Smooth muscle cell (in vitro differentiated cells): ENCODE results near the gene VPS16. TPM values are rescaled to one million over a fixed set of nuclear protein-coding genes. Genes with fewer than 3 reads are reported as not detected.

Experiments
- DNase-seq: peaks from one replicate; lab custom pipeline; 2025; ENCODE audit not compliant: unreplicated experiment; lab: John Stamatoyannopoulos, UW
- H2AFZ ChIP-seq: fragments of 200-600 bp; sonication (generic); 2 replicates; pipeline ENCODE4 v1.6.0; 2016; ENCODE audit warnings: antibody characterized with exemption, low read depth, mild to moderate bottlenecking
- H3F3A ChIP-seq: fragments of 200-600 bp; sonication (generic); 2 replicates; pipeline ENCODE4 v1.6.0; 2017; ENCODE audit warnings: antibody characterized with exemption, low read depth
- H3K27ac ChIP-seq: fragments of 200-600 bp; sonication (generic); 2 replicates; pipeline ENCODE4 v1.5.1; 2016; ENCODE audit warnings: low read depth, mild to moderate bottlenecking
- H3K27me3 ChIP-seq: fragments of 200-600 bp; sonication (generic); 2 replicates; pipeline ENCODE4 v1.6.1; 2016; ENCODE audit warnings: low read depth, mild to moderate bottlenecking
- H3K36me3 ChIP-seq: fragments of 200-600 bp; sonication (generic); 2 replicates; pipeline ENCODE4 v1.5.1; 2016; ENCODE audit warnings: low read depth
- H3K4me1 ChIP-seq: fragments of 200-600 bp; sonication (generic); 2 replicates; pipeline ENCODE4 v1.5.1; 2016; ENCODE audit warnings: low read depth
- H3K4me2 ChIP-seq: fragments of 200-600 bp; sonication (generic); 2 replicates; pipeline ENCODE4 v1.6.0; 2016; ENCODE audit warnings: mild to moderate bottlenecking
- H3K4me3 ChIP-seq: fragments of 200-600 bp; sonication (generic); 2 replicates; pipeline ENCODE4 v1.5.1; 2016; ENCODE audit warnings: mild to moderate bottlenecking
- H3K79me2 ChIP-seq: fragments of 200-600 bp; sonication (generic); 2 replicates; pipeline ENCODE4 v1.6.0; 2016; ENCODE audit warnings: low read depth, mild to moderate bottlenecking
- H3K9ac ChIP-seq: fragments of 200-600 bp; sonication (generic); 2 replicates; pipeline ENCODE4 v1.6.0; 2016; ENCODE audit warnings: low read depth
- H3K9me3 ChIP-seq: fragments of 200-600 bp; sonication (generic); replicated peaks from 2 replicates; pipeline ENCODE4 v1.5.1; 2016; ENCODE audit warnings: low read depth
- H4K20me1 ChIP-seq: fragments of 200-600 bp; sonication (generic); 2 replicates; pipeline ENCODE4 v1.6.0; 2016; ENCODE audit warnings: low read depth
- WGBS: methylation state at CpG from one replicate; pipeline ENCODE4 v1.1.7; 2016; ENCODE audit warnings: low lambda C conversion rate; 5-methylcytosine and 5-hydroxymethylcytosine counted together
- polyA plus RNA-seq: library from polyadenylated mRNA; unstranded; fragments of >200 nt; fragmentation: Nextera tagmentation; extraction: Ambion mirVana; gene quantifications from 2 replicates; pipeline ENCODE4 v1.2.1, GENCODE V29; 2016
- total RNA-seq: library from RNA; depleted of rRNA; stranded (reverse); fragments of >200 nt; gene quantifications from 2 replicates; pipeline ENCODE4 v1.2.3, GENCODE V29; 2014
- TF ChIP-seq, protein P1 (sequence below): fragments of 200-600 bp; sonication (generic); IDR thresholded peaks from 2 replicates; pipeline ENCODE4 v1.5.1; 2017; ENCODE audit warnings: borderline replicate concordance, mild to moderate bottlenecking, antibody characterized with exemption; ENCODE audit not compliant: insufficient read depth, poor library complexity, severe bottlenecking

VPS16 gene
- total and polyA plus RNA-seq, 2 experiments from 2014 or later = 26.3 to 36.9 TPM

DNA sequence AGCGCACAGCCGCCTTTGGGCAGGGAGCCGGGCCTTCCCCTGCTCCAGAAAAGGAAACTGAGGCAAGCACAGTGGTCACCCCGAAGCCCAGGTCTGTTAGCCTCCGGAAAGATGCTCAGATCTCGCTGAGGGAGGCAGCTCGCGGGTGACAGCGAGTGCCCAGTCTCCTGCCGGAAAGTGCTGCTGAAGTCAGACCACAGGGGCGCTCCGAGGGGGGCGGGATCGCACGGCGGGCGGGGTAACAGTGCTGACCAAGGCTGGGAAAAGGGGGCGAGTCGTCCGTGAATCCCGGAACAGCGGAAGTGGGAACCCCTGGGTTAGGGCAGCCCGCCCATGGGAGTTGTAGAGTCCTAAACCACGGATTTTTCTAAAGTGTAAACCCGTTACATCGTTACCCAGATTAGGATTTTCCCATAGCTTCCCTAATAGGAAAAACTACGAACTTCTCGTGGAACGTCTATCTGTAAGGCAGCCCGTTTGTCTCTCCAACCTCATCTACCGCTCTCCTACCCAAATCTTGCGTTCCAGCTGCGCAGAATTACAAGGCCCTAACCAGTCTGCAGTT, 504 bp downstream of the VPS16 start:
- Histone ChIP-seq H3F3A (peaks cover 3% of the 10 kb centered on the region), H3K4me3 (peak overlapping the region; percentile 98), H3K79me2 (peaks cover 15% of the 10 kb centered on the region), H3K9me3 (no peaks in the 10 kb centered on the region), H3K36me3 (no peaks in the 10 kb centered on the region), H2AFZ (peak overlapping the region; percentile 100), H3K4me1 (peaks cover 9% of the 10 kb centered on the region), H3K27me3 (no peaks in the 10 kb centered on the region), H3K4me2 (peak overlapping the region; percentile 99), H4K20me1 (no peaks in the 10 kb centered on the region), H3K9ac (peak overlapping the region; percentile 92), H3K27ac (peak overlapping the region; percentile 84)
- peak; percentile 61 for DNase-seq
- TF ChIP-seq, protein P1, sequence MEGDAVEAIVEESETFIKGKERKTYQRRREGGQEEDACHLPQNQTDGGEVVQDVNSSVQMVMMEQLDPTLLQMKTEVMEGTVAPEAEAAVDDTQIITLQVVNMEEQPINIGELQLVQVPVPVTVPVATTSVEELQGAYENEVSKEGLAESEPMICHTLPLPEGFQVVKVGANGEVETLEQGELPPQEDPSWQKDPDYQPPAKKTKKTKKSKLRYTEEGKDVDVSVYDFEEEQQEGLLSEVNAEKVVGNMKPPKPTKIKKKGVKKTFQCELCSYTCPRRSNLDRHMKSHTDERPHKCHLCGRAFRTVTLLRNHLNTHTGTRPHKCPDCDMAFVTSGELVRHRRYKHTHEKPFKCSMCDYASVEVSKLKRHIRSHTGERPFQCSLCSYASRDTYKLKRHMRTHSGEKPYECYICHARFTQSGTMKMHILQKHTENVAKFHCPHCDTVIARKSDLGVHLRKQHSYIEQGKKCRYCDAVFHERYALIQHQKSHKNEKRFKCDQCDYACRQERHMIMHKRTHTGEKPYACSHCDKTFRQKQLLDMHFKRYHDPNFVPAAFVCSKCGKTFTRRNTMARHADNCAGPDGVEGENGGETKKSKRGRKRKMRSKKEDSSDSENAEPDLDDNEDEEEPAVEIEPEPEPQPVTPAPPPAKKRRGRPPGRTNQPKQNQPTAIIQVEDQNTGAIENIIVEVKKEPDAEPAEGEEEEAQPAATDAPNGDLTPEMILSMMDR = no peak
- 4% methylated on average over 28 of the region's 33 CpGs for WGBS

DNA sequence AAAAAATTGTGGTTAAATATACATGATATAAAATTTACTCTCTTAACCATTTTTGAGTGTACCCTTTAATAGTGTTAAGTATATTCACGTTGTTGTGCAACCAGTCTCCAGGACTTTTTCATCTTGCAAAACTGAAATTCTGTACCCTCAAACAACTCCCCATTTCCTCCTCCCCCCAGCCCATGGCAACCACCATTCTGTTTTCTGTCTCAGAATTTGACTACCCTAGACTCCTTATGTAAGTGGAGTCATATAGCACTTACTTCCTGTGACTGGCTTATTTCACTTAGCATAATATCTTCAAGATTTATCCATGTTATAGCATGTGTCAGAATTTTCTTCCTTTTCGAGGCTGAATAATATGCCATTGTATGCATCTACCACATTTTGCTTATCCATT, 5.1 kb downstream of the VPS16 start:
- H3K27ac ChIP-seq = no peak overlapping the region
- no peak overlapping the region for H3K4me2 ChIP-seq
- no peak for DNase-seq
- H3K9ac ChIP-seq = no peak overlapping the region
- peaks cover 4% of the 10 kb centered on the region for H3K4me1 ChIP-seq
- H3K79me2 ChIP-seq = peaks cover 15% of the 10 kb centered on the region
- no peaks in the 10 kb centered on the region for H3K27me3 ChIP-seq
- WGBS = 94% methylated on average over 2 of the region's 2 CpGs
- no peaks in the 10 kb centered on the region for H3K9me3 ChIP-seq
- TF ChIP-seq, protein P1 = no peak
- H3K36me3 ChIP-seq = no peaks in the 10 kb centered on the region
- H4K20me1 ChIP-seq = no peaks in the 10 kb centered on the region
- H2AFZ ChIP-seq = no peak overlapping the region
- peaks cover 3% of the 10 kb centered on the region for H3F3A ChIP-seq
- no peak overlapping the region for H3K4me3 ChIP-seq

DNA sequence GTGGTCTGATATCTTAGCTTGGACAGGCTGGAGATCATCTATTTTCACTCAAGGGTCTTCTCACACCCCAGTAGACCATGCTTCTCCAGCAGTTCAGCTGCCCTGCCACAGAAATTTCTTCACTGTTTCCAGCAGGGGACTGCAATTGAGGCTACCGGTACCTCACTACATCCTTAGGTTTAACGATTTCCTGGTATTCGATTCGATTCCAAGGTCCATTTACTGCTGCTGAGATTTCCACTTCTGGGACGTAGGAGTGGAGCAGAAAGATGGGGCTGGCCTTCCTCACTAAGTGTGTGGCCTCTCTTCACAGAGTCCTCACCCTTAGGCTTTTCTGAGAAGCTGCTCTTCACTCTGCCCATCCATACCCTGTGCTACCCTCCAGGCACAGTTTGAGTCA, 6.2 kb downstream of the VPS16 start:
- TF ChIP-seq, protein P1 = no peak
- 96% methylated on average over 5 of the region's 5 CpGs for WGBS
- H3K4me1 ChIP-seq = no peaks in the 10 kb centered on the region
- H4K20me1 ChIP-seq = no peaks in the 10 kb centered on the region
- no peak overlapping the region for H3K4me2 ChIP-seq
- no peaks in the 10 kb centered on the region for H3K36me3 ChIP-seq
- peaks cover 11% of the 10 kb centered on the region for H3K79me2 ChIP-seq
- DNase-seq = no peak
- H3K27me3 ChIP-seq = no peaks in the 10 kb centered on the region
- no peaks in the 10 kb centered on the region for H3F3A ChIP-seq
- H3K9ac ChIP-seq = no peak overlapping the region
- no peak overlapping the region for H2AFZ ChIP-seq
- H3K4me3 ChIP-seq = no peak overlapping the region
- no peak overlapping the region for H3K27ac ChIP-seq
- no peaks in the 10 kb centered on the region for H3K9me3 ChIP-seq

DNA sequence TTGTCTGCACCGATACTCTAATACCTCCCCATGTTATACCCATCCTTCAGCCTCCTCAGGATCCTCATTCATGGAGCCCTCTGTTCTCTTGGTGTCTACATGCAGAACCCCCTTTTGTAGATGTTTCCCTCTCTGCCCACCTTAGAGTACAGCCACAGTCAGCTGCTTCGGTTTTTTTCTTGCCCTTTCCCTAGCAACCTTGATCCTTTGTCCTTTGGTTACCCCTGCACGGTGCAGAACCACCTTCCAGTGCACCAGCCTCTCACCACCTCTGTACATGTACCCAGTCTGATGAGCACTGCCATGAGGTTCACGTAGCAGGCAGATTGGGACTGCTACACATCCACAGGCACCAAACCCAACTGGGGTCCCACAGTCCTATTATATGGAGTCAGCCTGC, 7.3 kb downstream of the VPS16 start:
- no peaks in the 10 kb centered on the region for H3K36me3 ChIP-seq
- 89% methylated on average over 4 of the region's 4 CpGs for WGBS
- TF ChIP-seq, protein P1 = no peak

More for the DNA sequence above, 7.3 kb downstream of the VPS16 start:
- Histone ChIP-seq H3K4me3 (no peak overlapping the region), H3K9ac (no peak overlapping the region), H3K27ac (no peak overlapping the region), H3K4me2 (no peak overlapping the region), H3K79me2 (peaks cover 5% of the 10 kb centered on the region), H3K4me1 (no peaks in the 10 kb centered on the region), H2AFZ (no peak overlapping the region), H3K27me3 (no peaks in the 10 kb centered on the region), H3F3A (no peaks in the 10 kb centered on the region), H4K20me1 (peaks cover 6% of the 10 kb centered on the region), H3K9me3 (no peaks in the 10 kb centered on the region)
- no peak for DNase-seq
